Heart left ventricle (tissue), 16 donors: ENCODE measurements around the gene C19orf12. TPM values are rescaled to one million over a fixed set of nuclear protein-coding genes. Genes with fewer than 3 reads are reported as not detected.

Experiments used
- ATAC-seq, 4 donors: fragments of 200-7000 bp; cut with Tn5 transposase; one replicate each; pipeline ENCODE4 v1.9.1; 2020 to 2022; ENCODE audit warnings: moderate library complexity in 4 of 4, mild to moderate bottlenecking in 3 of 4, moderate number of reproducible peaks in 1 of 4
- DNase-seq, 5 donors: peaks; one replicate each; pipeline ENCODE4 v3.0.0-alpha.2; 2020
- H3K27ac ChIP-seq, 12 donors: fragments of 200-600 bp; sonication (generic) in 4 of 12; one replicate each; pipeline versions ENCODE4 v1.5.0 to v1.8.0; 2016 to 2022; ENCODE audit warnings: mild to moderate bottlenecking in 2 of 12
- H3K27me3 ChIP-seq, 9 donors: fragments of 200-600 bp; sonication (generic) in 2 of 9; one replicate each; pipeline versions ENCODE4 v1.5.1 to v1.8.0; 2016 to 2022; ENCODE audit warnings: mild to moderate bottlenecking in 3 of 9
- H3K36me3 ChIP-seq, 9 donors: fragments of 200-600 bp; sonication (generic) in 2 of 9; one replicate each; pipeline versions ENCODE4 v1.5.0 to v1.8.0; 2018 to 2022; ENCODE audit warnings: mild to moderate bottlenecking in 2 of 9
- H3K4me1 ChIP-seq, 12 donors: fragments of 200-600 bp; sonication (generic) in 4 of 12; one replicate each; pipeline versions ENCODE4 v1.5.0 to v1.8.0; 2016 to 2022; ENCODE audit warnings: mild to moderate bottlenecking in 3 of 12
- H3K4me3 ChIP-seq, 12 donors: fragments of 200-600 bp; sonication (generic) in 4 of 12; one replicate each; pipeline versions ENCODE4 v1.5.0 to v1.8.0; 2017 to 2022; ENCODE audit warnings: mild to moderate bottlenecking in 9 of 12, moderate library complexity in 4 of 12
- H3K9me3 ChIP-seq, 12 donors: fragments of 200-600 bp; sonication (generic) in 4 of 12; one replicate each; pipeline versions ENCODE4 v1.5.0 to v1.8.0; 2016 to 2022; ENCODE audit warnings: mild to moderate bottlenecking in 1 of 12
- CTCF ChIP-seq, 12 donors: fragments of 200-600 bp; sonication (generic) in 4 of 12; IDR thresholded peaks; one replicate each; pipeline versions ENCODE4 v1.5.0 to v1.8.0; 2018 to 2022; ENCODE audit warnings: antibody characterized with exemption in 12 of 12, mild to moderate bottlenecking in 5 of 12
- POLR2A ChIP-seq, 2 donors: fragments of 450-650 bp; IDR thresholded peaks; one replicate each; pipeline ENCODE4 v1.6.1; 2017; ENCODE audit warnings: antibody characterized with exemption in 2 of 2, mild to moderate bottlenecking in 2 of 2, moderate library complexity in 2 of 2
- WGBS, 4 donors: extraction: QIAGEN DNeasy Blood & Tissue Kit in 2 of 4; methylation state at CpG; one replicate each; pipeline versions ENCODE4 v1.1.5 to v1.1.7; 2013 to 2018; 5-methylcytosine and 5-hydroxymethylcytosine counted together
- intact Hi-C, 10 donors: fragments of 100-400 bp; cut with DNase I; formaldehyde crosslinking; loops; one replicate each; pipeline versions ENCODE4 v1.11.1 to v1.14.2; 2022
- polyA plus RNA-seq, 2 donors: library from polyadenylated mRNA; stranded (reverse); fragments of 200-250 nt; gene quantifications; one replicate each; pipeline ENCODE4 v1.2.3, GENCODE V29; 2013
- total RNA-seq, 9 donors: library from RNA; depleted of rRNA in 2 of 9; stranded (reverse); fragments of >200 nt in 2 of 9; fragmentation: NEBNext Ultra II Directional in 3 of 9; extraction: Animal tissue kit (Norgen Biotek cat#: 25700) in 3 of 9; gene quantifications; one replicate each; pipeline versions ENCODE4 v1.1.0 to v1.2.4, GENCODE V29; 2016 to 2023
- donor health status: ischemic (EF 13 %, LVEDD 7.1; RV severe dilation, severe dysfunction).
- donor health status: healthy with polysubstance abuse.
- donor health status: DM: no; HTN: yes; CAD: no.
- donor health status: DM: no; HTN: no; CAD: no.
- donor health status: ischemic (EF 25% LVEDD 6.9; RV normal size, moderate dysfunction).
- donor health status: ischemic (EF 25% LVEDD 5.7; RV mildly dilated, moderate dysfunction).
- donor health status: healthy.
- donor health status: DM: yes; HTN: yes; CAD: no.
- donor health status: ischemic (EF 35%, LVEDD 5.7; RV mildly dilated, moderate dysfunction).
- donor health status: nonischemic (EF 11% LVEDD 7.7; RV severe dilation, severe dysfunction).
- donor health status: DM: yes; HTN: yes; CAD: no.
- donor health status: PGD.
- donor health status: ischemic (EF 29% LVEDD 5.4; RV normal size, mild dysfunction).
- donor health status: nonischemic (EF 23%, LVEDD 6.1; RV moderate dilation, normal function).

The C19orf12 gene
- total and polyA plus RNA-seq, 11 donors, result 34.0 to 80.3 (median 47.1) TPM

- no peak for DNase-seq
- Histone ChIP-seq H3K4me3 (no peak overlapping the region), H3K36me3 (peaks cover 0 to 38% (median 24%) of the 10 kb centered on the region in 9 donors), H3K4me1 (peaks cover 0 to 4% (median under 1%) of the 10 kb centered on the region in 12 donors), H3K27ac (no peak overlapping the region), H3K9me3 (no peaks in the 10 kb centered on the region), H3K27me3 (no peaks in the 10 kb centered on the region)
- WGBS, 4 donors, result 76 to 81% (median 80%) methylated on average over 5 of the region's 5 CpGs
- ATAC-seq, result no peak
- intact Hi-C loops, result loop anchor here in 1 of 10 donors (5.0 kb wide), 1 partner anchor 88 kb away; no protein-coding TSS in a partner anchor
- no peak for TF ChIP-seq POLR2A (IDR thresholded peaks at IDR 0.05)
- TF ChIP-seq CTCF (IDR thresholded peaks at IDR 0.05), result no peak
Observed at GRCh38 chr19:29699861-29700260, 15.2 kb downstream of the C19orf12 start.

GRCh38 chr19:29697523-29698261 is 17.4 kb downstream of the C19orf12 start:
- no peak for ATAC-seq
- WGBS, 4 donors, result 81 to 91% (median 83%) methylated on average over 7 to 10 of the region's 10 CpGs
- no peak overlapping the region for H3K4me3 ChIP-seq
- no peak overlapping the region for H3K27ac ChIP-seq
- H3K4me1 ChIP-seq, result peaks cover 0 to 7% (median 2%) of the 10 kb centered on the region in 12 donors
- intact Hi-C loops, result loop anchor here in 1 of 10 donors (5.0 kb wide), 1 partner anchor 85 kb away; no protein-coding TSS in a partner anchor
- no peaks in the 10 kb centered on the region for H3K27me3 ChIP-seq
- DNase-seq, result no peak
- no peaks in the 10 kb centered on the region for H3K9me3 ChIP-seq
- TF ChIP-seq CTCF (IDR thresholded peaks at IDR 0.05) (no peak), POLR2A (IDR thresholded peaks at IDR 0.05) (no peak)
- peaks cover 0 to 17% (median 9%) of the 10 kb centered on the region in 9 donors for H3K36me3 ChIP-seq

- intact Hi-C loops, result loop anchor here in 1 of 10 donors (5.0 kb wide), 1 partner anchor 84 kb away; no protein-coding TSS in a partner anchor
- no peak for DNase-seq
- H3K36me3 ChIP-seq, result peaks cover 0 to 5% (median 0%) of the 10 kb centered on the region in 9 donors
- H3K9me3 ChIP-seq, result no peaks in the 10 kb centered on the region
- 60 to 97% (median 89%) methylated on average over 2 of the region's 2 CpGs for WGBS, 4 donors
- no peak for ATAC-seq
- no peak overlapping the region for H3K4me3 ChIP-seq
- no peaks in the 10 kb centered on the region for H3K27me3 ChIP-seq
- H3K27ac ChIP-seq, result no peak overlapping the region
- H3K4me1 ChIP-seq, result peaks cover 0 to 7% (median 2%) of the 10 kb centered on the region in 12 donors
- TF ChIP-seq CTCF (IDR thresholded peaks at IDR 0.05), result no peak
- no peak for TF ChIP-seq POLR2A (IDR thresholded peaks at IDR 0.05)
Observed at GRCh38 chr19:29696565-29696846, 18.6 kb downstream of the C19orf12 start.

GRCh38 chr19:29695765-29696564 is 19.1 kb downstream of the C19orf12 start:
- Histone ChIP-seq H3K4me3 (no peak overlapping the region), H3K27me3 (no peaks in the 10 kb centered on the region), H3K27ac (no peak overlapping the region), H3K36me3 (no peaks in the 10 kb centered on the region), H3K9me3 (peaks cover 0 to 1% (median 0%) of the 10 kb centered on the region in 12 donors), H3K4me1 (peaks cover 0 to 7% (median 2%) of the 10 kb centered on the region in 12 donors)
- ATAC-seq (no peak), DNase-seq (no peak)
- TF ChIP-seq POLR2A (IDR thresholded peaks at IDR 0.05), result no peak
- no peak for TF ChIP-seq CTCF (IDR thresholded peaks at IDR 0.05)
- intact Hi-C loops, result loop anchor here in 4 of 10 donors (2.0 to 5.0 kb wide), 2 partner anchors 21 to 84 kb away; no protein-coding TSS in a partner anchor
- 78 to 88% (median 83%) methylated on average over 6 of the region's 6 CpGs for WGBS, 4 donors
